IMR-90 (cell line): ENCODE data around the gene SUSD1. TPM values are rescaled to one million over a fixed set of nuclear protein-coding genes. Genes with fewer than 3 reads are reported as not detected.
A peak's percentile ranks its signal among the peaks of the same experiment; 100 is the strongest.

Experiments
- ATAC-seq: fragments of 200-7000 bp; cut with Tn5 transposase; 2 replicates; pipeline ENCODE4 v1.9.1; 2020; ENCODE audit warnings: low read depth, mild to moderate bottlenecking, moderate library complexity
- BruUV-seq: library from RNA; stranded (reverse); fragments of 400-500 nt; replicated peaks from 2 replicates; lab custom pipeline; 2021; lab: Mats Ljungman, UMichigan
- CTCF ChIA-PET: fragments of 300-600 bp; formaldehyde crosslinking; extraction: SDS; loops from one replicate; lab custom pipeline; 2021; ENCODE audit warnings: antibody characterized with exemption; lab: Yijun Ruan, JAX
- POLR2A ChIA-PET: fragments of 300-600 bp; sonication (Branson Sonifier 250); formaldehyde crosslinking; loops from one replicate; lab custom pipeline; 2022; ENCODE audit warnings: antibody characterized with exemption; ENCODE audit not compliant: unreplicated experiment; lab: Charles Lee
- DNase-seq: peaks from one replicate; pipeline ENCODE4 v3.0.0; 2013
- H2AFZ ChIP-seq: replicated peaks from 2 replicates; pipeline ENCODE3; 2013; ENCODE audit warnings: low read length, mild to moderate bottlenecking; ENCODE audit not compliant: poor library complexity
- H2AK5ac ChIP-seq: 2 replicates; pipeline ENCODE4 v1.6.1; 2013; ENCODE audit warnings: low read depth, low read length, inconsistent platforms
- H2AK9ac ChIP-seq: replicated peaks from 2 replicates; pipeline ENCODE3; 2013; ENCODE audit warnings: mild to moderate bottlenecking, low read depth, low read length, moderate library complexity; ENCODE audit not compliant: poor library complexity
- H2BK120ac ChIP-seq: 2 replicates; pipeline ENCODE4 v1.6.1; 2013; ENCODE audit warnings: low read depth, low read length, inconsistent platforms
- H2BK15ac ChIP-seq: 3 replicates; pipeline ENCODE4 v1.6.1; 2013; ENCODE audit warnings: low read depth, low read length, inconsistent platforms
- H2BK20ac ChIP-seq: 2 replicates; pipeline ENCODE4 v1.6.1; 2013; ENCODE audit warnings: low read depth, mild to moderate bottlenecking, inconsistent platforms, low read length, moderate library complexity
- H2BK5ac ChIP-seq: 2 replicates; pipeline ENCODE4 v1.6.1; 2013; ENCODE audit warnings: mild to moderate bottlenecking, low read depth, low read length, inconsistent platforms; ENCODE audit not compliant: poor library complexity, severe bottlenecking
- H3K14ac ChIP-seq: replicated peaks from 2 replicates; pipeline ENCODE4 v1.6.1; 2013; ENCODE audit warnings: low read depth, low read length, inconsistent platforms
- H3K18ac ChIP-seq: 2 replicates; pipeline ENCODE4 v1.6.1; 2013; ENCODE audit warnings: low read depth, low read length, control low read depth
- H3K23ac ChIP-seq: 2 replicates; pipeline ENCODE4 v1.6.1; 2013; ENCODE audit warnings: low read depth, low read length, inconsistent platforms
- H3K27ac ChIP-seq: 2 replicates; pipeline ENCODE4 v1.5.1; 2013; ENCODE audit warnings: mild to moderate bottlenecking, control low read depth, low read length; ENCODE audit not compliant: insufficient read depth
- H3K27me3 ChIP-seq: 2 replicates; pipeline ENCODE4 v1.6.1; 2013; ENCODE audit warnings: low read length; ENCODE audit not compliant: control insufficient read depth, insufficient read depth
- H3K36me3 ChIP-seq: 2 replicates; pipeline ENCODE4 v1.6.1; 2013; ENCODE audit warnings: low read length, mixed read lengths; ENCODE audit not compliant: control insufficient read depth, insufficient read depth
- H3K4ac ChIP-seq: 2 replicates; pipeline ENCODE4 v1.6.1; 2013; ENCODE audit warnings: low read depth, low read length, inconsistent platforms
- H3K4me1 ChIP-seq: 2 replicates; pipeline ENCODE4 v1.6.1; 2013; ENCODE audit warnings: low read length, mixed read lengths; ENCODE audit not compliant: control insufficient read depth, insufficient read depth
- H3K4me2 ChIP-seq: 2 replicates; pipeline ENCODE4 v1.6.1; 2013; ENCODE audit warnings: low read depth, mild to moderate bottlenecking, control low read depth, low read length, moderate library complexity
- H3K4me3 ChIP-seq: 2 replicates; pipeline ENCODE4 v1.5.1; 2013; ENCODE audit warnings: low read depth, mild to moderate bottlenecking, control low read depth, low read length, moderate library complexity; ENCODE audit not compliant: insufficient read depth
- H3K56ac ChIP-seq: 2 replicates; pipeline ENCODE4 v1.6.1; 2013; ENCODE audit warnings: low read length, inconsistent platforms; ENCODE audit not compliant: insufficient read depth; ENCODE audit errors: extremely low read depth
- H3K79me1 ChIP-seq, 2 experiments: 2 replicates each; pipeline ENCODE4 v1.6.1; 2013; ENCODE audit warnings: low read length in 2 of 2, inconsistent platforms in 1 of 2, low read depth in 1 of 2
- H3K9ac ChIP-seq: 2 replicates; pipeline ENCODE4 v1.6.1; 2013; ENCODE audit warnings: low read depth, low read length, control low read depth
- H3K9me1 ChIP-seq: 2 replicates; pipeline ENCODE4 v1.6.1; 2013; ENCODE audit warnings: low read length, inconsistent platforms; ENCODE audit not compliant: insufficient read depth
- H3K9me3 ChIP-seq: 2 replicates; pipeline ENCODE4 v1.6.1; 2013; ENCODE audit warnings: low read length; ENCODE audit not compliant: control insufficient read depth, insufficient read depth
- H4K20me1 ChIP-seq: 2 replicates; pipeline ENCODE4 v1.6.1; 2013; ENCODE audit warnings: low read length, inconsistent platforms; ENCODE audit not compliant: insufficient read depth
- H4K5ac ChIP-seq: 2 replicates; pipeline ENCODE4 v1.6.1; 2013; ENCODE audit warnings: mild to moderate bottlenecking, low read depth, low read length, control low read depth
- H4K8ac ChIP-seq, 2 experiments: 2 replicates each; pipeline ENCODE4 v1.6.1; 2013; ENCODE audit warnings: low read depth in 2 of 2, low read length in 2 of 2, control low read depth in 1 of 2, inconsistent platforms in 1 of 2
- H4K91ac ChIP-seq: 2 replicates; pipeline ENCODE4 v1.6.1; 2013; ENCODE audit warnings: low read depth, low read length, inconsistent platforms; ENCODE audit not compliant: insufficient read depth
- FOS ChIP-seq: fragments of 150-350 bp; IDR thresholded peaks from 2 replicates; pipeline ENCODE4 v1.6.1; 2016; ENCODE audit warnings: low read depth, low read length
- RAD21 ChIP-seq: IDR thresholded peaks from 2 replicates; pipeline ENCODE4 v1.6.1; 2012; ENCODE audit warnings: low read length, improper control_type of control experiment
- SMC3 ChIP-seq: fragments of 150-350 bp; IDR thresholded peaks from 2 replicates; pipeline ENCODE4 v1.6.1; 2016; ENCODE audit warnings: low read depth, mild to moderate bottlenecking, antibody characterized with exemption, low read length, moderate library complexity
- WGBS, 2 experiments: methylation state at CpG; one replicate each; pipeline versions ENCODE4 v1.1.5 to v1.1.7; 2013; ENCODE audit warnings: missing lambda C conversion rate in 2 of 2; ENCODE audit not compliant: insufficient read length in 1 of 2; ENCODE audit errors: extremely low coverage in 2 of 2; 5-methylcytosine and 5-hydroxymethylcytosine counted together
- dilution Hi-C: fragments of 300-500 bp; cut with HindIII; formaldehyde crosslinking; loops from one replicate; pipeline ENCODE4 v1.14.3; 2018; ENCODE audit warnings: low sequenced_read_pairs; ENCODE audit not compliant: unreplicated experiment
- in situ Hi-C: fragments of 300-500 bp; cut with MboI; formaldehyde crosslinking; loops from 3 replicates; pipeline ENCODE4 v1.14.3; 2019; ENCODE audit warnings: low sequenced_read_pairs, inconsistent platforms, mixed read lengths
- intact Hi-C: fragments of 100-400 bp; cut with micrococcal nuclease; formaldehyde crosslinking; loops from 2 replicates; pipeline ENCODE4 v1.10.0; 2022
- polyA plus RNA-seq, 3 experiments: library from polyadenylated mRNA; depleted of rRNA; stranded (reverse); fragments of >200 nt; gene quantifications; 2 replicates each; pipeline ENCODE4 v1.2.3, GENCODE V29; 2012; ENCODE audit warnings: low replicate concordance in 1 of 3
- total RNA-seq: library from RNA; depleted of rRNA; stranded (reverse); fragments of >200 nt; gene quantifications from 2 replicates; pipeline ENCODE4 v1.2.3, GENCODE V29; 2012
- TF ChIP-seq, protein P1 (sequence below): conservative IDR thresholded peaks from 2 replicates; pipeline ENCODE4 v1.5.1; 2012; ENCODE audit warnings: mild to moderate bottlenecking, low read depth, low read length, improper control_type of control experiment

The SUSD1 gene
- total and polyA plus RNA-seq, 2 of the 4 experiments (the other 2 are of a cell fraction), result 4.0 to 4.7 TPM

DNA sequence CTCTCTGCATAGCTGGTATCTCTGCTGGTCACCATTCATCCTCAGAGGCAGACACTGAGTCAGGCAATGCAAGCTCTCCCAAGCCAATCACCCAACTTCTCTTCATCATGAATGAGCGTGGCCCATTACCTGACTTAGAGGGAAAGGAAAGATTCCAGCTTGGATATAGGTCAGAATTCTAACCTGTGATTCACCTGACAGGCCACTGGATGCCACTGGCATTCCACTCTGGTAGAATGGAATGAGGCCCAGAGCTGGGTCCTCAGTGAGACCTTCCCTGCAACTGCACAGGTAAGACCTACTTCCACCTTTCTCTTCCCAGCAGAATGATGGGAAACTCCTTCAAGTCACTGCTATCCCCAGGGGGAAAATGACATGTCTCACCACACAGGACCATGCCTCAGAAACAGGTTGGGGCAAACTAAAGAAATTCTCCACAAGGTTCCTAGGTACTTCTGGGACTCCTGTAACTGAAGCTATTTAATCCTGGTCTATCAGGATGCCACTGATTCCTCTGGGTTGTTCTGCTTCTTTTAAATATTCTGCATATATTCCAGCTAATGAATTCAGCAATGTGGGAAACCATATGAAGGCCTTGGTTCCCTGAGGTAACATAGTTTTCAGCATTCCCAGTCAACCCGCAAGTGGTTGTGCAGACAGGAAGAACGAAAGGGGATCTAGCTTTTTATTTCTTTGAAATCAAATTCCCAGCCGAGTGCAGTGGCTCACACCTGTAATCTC lies 62.0 kb downstream of the SUSD1 start:
- no peak overlapping the region for H3K23ac ChIP-seq
- no peak for DNase-seq
- no peak overlapping the region for H4K5ac ChIP-seq
- H3K4me3 ChIP-seq, result no peak overlapping the region
- H2BK15ac ChIP-seq, result no peak overlapping the region
- H3K4me1 ChIP-seq, result peaks cover 5% of the 10 kb centered on the region; the same call in 1 of the 2 replicates
- H2BK5ac ChIP-seq, result peak overlapping the region; percentile 4
- H3K9me3 ChIP-seq, result no peaks in the 10 kb centered on the region
- no peaks in the 10 kb centered on the region for H3K36me3 ChIP-seq
- H2BK120ac ChIP-seq, result no peak overlapping the region; the same call in none of the 2 replicates
- no peak overlapping the region for H2AFZ ChIP-seq
- H3K4ac ChIP-seq, result peak overlapping the region; percentile 24; the same call in 1 of the 2 replicates
- H4K8ac ChIP-seq, result no peak overlapping the region
- H3K56ac ChIP-seq, result no peak overlapping the region
- peak overlapping the region; percentile 23; the same call in 1 of the 2 replicates for H3K18ac ChIP-seq
- TF ChIP-seq SMC3, result peak; percentile 25; the same call in 1 of the 2 replicates
- no peak for TF ChIP-seq FOS
- TF ChIP-seq, protein P1, sequence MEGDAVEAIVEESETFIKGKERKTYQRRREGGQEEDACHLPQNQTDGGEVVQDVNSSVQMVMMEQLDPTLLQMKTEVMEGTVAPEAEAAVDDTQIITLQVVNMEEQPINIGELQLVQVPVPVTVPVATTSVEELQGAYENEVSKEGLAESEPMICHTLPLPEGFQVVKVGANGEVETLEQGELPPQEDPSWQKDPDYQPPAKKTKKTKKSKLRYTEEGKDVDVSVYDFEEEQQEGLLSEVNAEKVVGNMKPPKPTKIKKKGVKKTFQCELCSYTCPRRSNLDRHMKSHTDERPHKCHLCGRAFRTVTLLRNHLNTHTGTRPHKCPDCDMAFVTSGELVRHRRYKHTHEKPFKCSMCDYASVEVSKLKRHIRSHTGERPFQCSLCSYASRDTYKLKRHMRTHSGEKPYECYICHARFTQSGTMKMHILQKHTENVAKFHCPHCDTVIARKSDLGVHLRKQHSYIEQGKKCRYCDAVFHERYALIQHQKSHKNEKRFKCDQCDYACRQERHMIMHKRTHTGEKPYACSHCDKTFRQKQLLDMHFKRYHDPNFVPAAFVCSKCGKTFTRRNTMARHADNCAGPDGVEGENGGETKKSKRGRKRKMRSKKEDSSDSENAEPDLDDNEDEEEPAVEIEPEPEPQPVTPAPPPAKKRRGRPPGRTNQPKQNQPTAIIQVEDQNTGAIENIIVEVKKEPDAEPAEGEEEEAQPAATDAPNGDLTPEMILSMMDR, result peak; percentile 44
- peak; percentile 56 for TF ChIP-seq RAD21
- in situ Hi-C loops (no loop called here), intact Hi-C loops (loop anchor here (1.0 kb wide), 1 partner anchor 221 kb away; no protein-coding TSS in a partner anchor), dilution Hi-C loops (no loop called here)
- H3K79me1 ChIP-seq, result no peaks in the 10 kb centered on the region; a peak in 1 of 4 replicates
- H4K91ac ChIP-seq, result peak overlapping the region; percentile 22; the same call in 1 of the 2 replicates
- BruUV-seq, result no TSS peak
- H4K20me1 ChIP-seq, result peaks cover 4% of the 10 kb centered on the region
- H2AK5ac ChIP-seq, result peak overlapping the region; percentile 74; the same call in 1 of the 2 replicates
- no peak overlapping the region for H3K27ac ChIP-seq
- no peak overlapping the region for H3K9ac ChIP-seq
- peaks cover 9% of the 10 kb centered on the region; the same call in 1 of the 2 replicates for H3K9me1 ChIP-seq
- peak overlapping the region; percentile 59; the same call in 1 of the 2 replicates for H3K4me2 ChIP-seq
- H3K14ac ChIP-seq, result no peak overlapping the region
- POLR2A ChIA-PET, result interaction anchor here (0.6 kb wide), 1 partner anchor 242 kb away, joined by 3 read pairs; no protein-coding TSS in a partner anchor
- WGBS, 2 experiments, result 97% methylated on average over 3 of the region's 4 CpGs; no CpG with 5 or more reads in 1 of the 2 experiments
- H2AK9ac ChIP-seq, result no peak overlapping the region
- CTCF ChIA-PET, result interaction anchor here (0.6 to 1.3 kb wide), 3 partner anchors 16 to 267 kb away, joined by 3 to 6 read pairs (median 4); partner anchors contain the start of gene HSDL2
- H3K27me3 ChIP-seq, result no peaks in the 10 kb centered on the region
- H2BK20ac ChIP-seq, result peak overlapping the region; percentile 6; the same call in 1 of the 2 replicates
- ATAC-seq, result peak; percentile 66
